ENCODE measurements around the gene SAFB.

DNA sequence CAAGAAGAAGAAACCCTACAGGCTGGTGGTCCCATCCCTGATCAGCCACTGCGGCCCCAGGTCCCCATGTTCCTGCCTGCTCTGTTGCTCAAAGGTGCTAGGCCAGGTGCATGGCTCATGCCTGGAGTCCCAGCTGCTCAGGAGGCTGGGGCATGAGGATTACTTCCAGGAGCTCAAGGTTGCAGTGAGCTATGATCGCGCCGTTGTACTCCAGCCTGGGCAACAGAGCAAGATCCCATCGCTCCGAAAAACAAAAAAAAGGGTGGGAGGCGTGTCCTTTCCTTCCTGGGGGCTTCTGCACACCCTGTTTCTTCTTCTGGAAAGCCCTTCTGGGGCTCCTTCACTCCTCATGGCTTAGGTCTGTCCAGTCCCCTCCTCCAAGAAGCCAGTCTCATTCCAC, 43.2 kb upstream of the SAFB start:
- TF ChIP-seq, protein P1, sequence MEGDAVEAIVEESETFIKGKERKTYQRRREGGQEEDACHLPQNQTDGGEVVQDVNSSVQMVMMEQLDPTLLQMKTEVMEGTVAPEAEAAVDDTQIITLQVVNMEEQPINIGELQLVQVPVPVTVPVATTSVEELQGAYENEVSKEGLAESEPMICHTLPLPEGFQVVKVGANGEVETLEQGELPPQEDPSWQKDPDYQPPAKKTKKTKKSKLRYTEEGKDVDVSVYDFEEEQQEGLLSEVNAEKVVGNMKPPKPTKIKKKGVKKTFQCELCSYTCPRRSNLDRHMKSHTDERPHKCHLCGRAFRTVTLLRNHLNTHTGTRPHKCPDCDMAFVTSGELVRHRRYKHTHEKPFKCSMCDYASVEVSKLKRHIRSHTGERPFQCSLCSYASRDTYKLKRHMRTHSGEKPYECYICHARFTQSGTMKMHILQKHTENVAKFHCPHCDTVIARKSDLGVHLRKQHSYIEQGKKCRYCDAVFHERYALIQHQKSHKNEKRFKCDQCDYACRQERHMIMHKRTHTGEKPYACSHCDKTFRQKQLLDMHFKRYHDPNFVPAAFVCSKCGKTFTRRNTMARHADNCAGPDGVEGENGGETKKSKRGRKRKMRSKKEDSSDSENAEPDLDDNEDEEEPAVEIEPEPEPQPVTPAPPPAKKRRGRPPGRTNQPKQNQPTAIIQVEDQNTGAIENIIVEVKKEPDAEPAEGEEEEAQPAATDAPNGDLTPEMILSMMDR (IDR thresholded peaks at IDR 0.05): no peak
- TF ChIP-seq, protein P2, sequence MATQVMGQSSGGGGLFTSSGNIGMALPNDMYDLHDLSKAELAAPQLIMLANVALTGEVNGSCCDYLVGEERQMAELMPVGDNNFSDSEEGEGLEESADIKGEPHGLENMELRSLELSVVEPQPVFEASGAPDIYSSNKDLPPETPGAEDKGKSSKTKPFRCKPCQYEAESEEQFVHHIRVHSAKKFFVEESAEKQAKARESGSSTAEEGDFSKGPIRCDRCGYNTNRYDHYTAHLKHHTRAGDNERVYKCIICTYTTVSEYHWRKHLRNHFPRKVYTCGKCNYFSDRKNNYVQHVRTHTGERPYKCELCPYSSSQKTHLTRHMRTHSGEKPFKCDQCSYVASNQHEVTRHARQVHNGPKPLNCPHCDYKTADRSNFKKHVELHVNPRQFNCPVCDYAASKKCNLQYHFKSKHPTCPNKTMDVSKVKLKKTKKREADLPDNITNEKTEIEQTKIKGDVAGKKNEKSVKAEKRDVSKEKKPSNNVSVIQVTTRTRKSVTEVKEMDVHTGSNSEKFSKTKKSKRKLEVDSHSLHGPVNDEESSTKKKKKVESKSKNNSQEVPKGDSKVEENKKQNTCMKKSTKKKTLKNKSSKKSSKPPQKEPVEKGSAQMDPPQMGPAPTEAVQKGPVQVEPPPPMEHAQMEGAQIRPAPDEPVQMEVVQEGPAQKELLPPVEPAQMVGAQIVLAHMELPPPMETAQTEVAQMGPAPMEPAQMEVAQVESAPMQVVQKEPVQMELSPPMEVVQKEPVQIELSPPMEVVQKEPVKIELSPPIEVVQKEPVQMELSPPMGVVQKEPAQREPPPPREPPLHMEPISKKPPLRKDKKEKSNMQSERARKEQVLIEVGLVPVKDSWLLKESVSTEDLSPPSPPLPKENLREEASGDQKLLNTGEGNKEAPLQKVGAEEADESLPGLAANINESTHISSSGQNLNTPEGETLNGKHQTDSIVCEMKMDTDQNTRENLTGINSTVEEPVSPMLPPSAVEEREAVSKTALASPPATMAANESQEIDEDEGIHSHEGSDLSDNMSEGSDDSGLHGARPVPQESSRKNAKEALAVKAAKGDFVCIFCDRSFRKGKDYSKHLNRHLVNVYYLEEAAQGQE (IDR thresholded peaks at IDR 0.05; ENCODE audit: insufficient read depth in 1 of 2, low read depth in 2 of 2, low read length in 1 of 2): no peak

All from Panc1 (cell line).